NK-92 (cell line): ENCODE data around the gene GPR87.

Source experiments
- DNase-seq: peaks from one replicate; lab custom pipeline; 2025; ENCODE audit not compliant: unreplicated experiment; lab: John Stamatoyannopoulos, UW

GPR87 gene

GRCh38 chr3:151283907-151284461 lies 32.6 kb downstream of the GPR87 start:
- DNase-seq = no peak

GRCh38 chr3:151283387-151283786 lies 33.2 kb downstream of the GPR87 start:
- no peak for DNase-seq

- DNase-seq = no peak
Measured at GRCh38 chr3:151282921-151283320, 33.7 kb downstream of the GPR87 start.

- DNase-seq = no peak
Measured at GRCh38 chr3:151281671-151282324, 34.8 kb downstream of the GPR87 start.

- no peak for DNase-seq
Measured at GRCh38 chr3:151278230-151278629, 38.4 kb downstream of the GPR87 start, which contains the start of gene P2RY14. P2RY14 (minus strand) TSS chr3:151278542; CDS start chr3:151214316, 64,226 bp downstream.

- no peak for DNase-seq
Measured at GRCh38 chr3:151276687-151277042, 40.0 kb downstream of the GPR87 start.

GRCh38 chr3:151276038-151276686 lies 40.5 kb downstream of the GPR87 start:
- no peak for DNase-seq

- DNase-seq = no peak
Measured at GRCh38 chr3:151275091-151275490, 41.5 kb downstream of the GPR87 start.

- no peak for DNase-seq
Measured at GRCh38 chr3:151269631-151270030, 47.0 kb downstream of the GPR87 start.

- no peak for DNase-seq
Measured at GRCh38 chr3:151268267-151269235, 48.1 kb downstream of the GPR87 start.

- DNase-seq = no peak
Measured at GRCh38 chr3:151267066-151267465, 49.6 kb downstream of the GPR87 start.

GRCh38 chr3:151265866-151266265 lies 50.8 kb downstream of the GPR87 start:
- no peak for DNase-seq

- no peak for DNase-seq
Measured at GRCh38 chr3:151265166-151265565, 51.5 kb downstream of the GPR87 start.

GRCh38 chr3:151264605-151265004 lies 52.0 kb downstream of the GPR87 start:
- no peak for DNase-seq

- DNase-seq = no peak
Measured at GRCh38 chr3:151262871-151263525, 53.6 kb downstream of the GPR87 start.

GRCh38 chr3:151259664-151260063 lies 57.0 kb downstream of the GPR87 start:
- no peak for DNase-seq

- DNase-seq = no peak
Measured at GRCh38 chr3:151256749-151257148, 59.9 kb downstream of the GPR87 start.

- DNase-seq = no peak
Measured at GRCh38 chr3:151248772-151249337, 67.8 kb downstream of the GPR87 start.
